Ovary (tissue), 3 donors: Measurements from ENCODE around the gene ITLN2.
"Not testable (repeated sequence)": the region's sequence is repeated elsewhere in the genome, so short reads cannot be mapped to it uniquely, and the experiment has no call there.

ENCODE experiments used
- POLR2A ChIP-seq: fragments of 450-650 bp; IDR thresholded peaks from one replicate; pipeline ENCODE4 v1.6.1; 2017; ENCODE audit warnings: antibody characterized with exemption, mild to moderate bottlenecking, moderate library complexity
- TF ChIP-seq, protein P1 (sequence below), 3 donors: fragments of 450-650 bp in 2 of 3; fragments of 200-600 bp in 1 of 3; IDR thresholded peaks; one replicate each; pipeline versions ENCODE4 v1.5.1 to v1.8.0; 2016 to 2022; ENCODE audit warnings: antibody characterized with exemption in 3 of 3, mild to moderate bottlenecking in 1 of 3
- donor health status: DM: no; HTN: no; CAD: no.

DNA sequence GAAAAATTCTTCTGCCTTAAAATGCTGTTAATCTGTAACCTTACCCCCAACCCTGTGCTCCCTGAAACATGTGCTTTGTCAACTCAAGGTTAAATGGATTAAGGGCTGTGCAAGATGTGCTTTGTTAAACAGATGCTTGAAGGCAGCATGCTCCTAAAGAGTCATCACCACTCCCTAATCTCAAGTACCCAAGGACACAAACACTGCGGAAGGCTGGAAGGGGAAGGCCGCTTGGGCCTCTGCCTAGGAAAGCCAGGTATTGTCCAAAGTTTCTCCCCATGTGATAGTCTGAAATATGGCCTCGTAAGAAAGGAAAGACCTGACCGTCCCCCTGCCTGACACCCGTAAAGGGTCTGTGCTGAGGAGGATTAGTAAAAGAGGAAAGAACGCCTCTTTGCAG, 41.4 kb downstream of the ITLN2 start:
- TF ChIP-seq, protein P1, sequence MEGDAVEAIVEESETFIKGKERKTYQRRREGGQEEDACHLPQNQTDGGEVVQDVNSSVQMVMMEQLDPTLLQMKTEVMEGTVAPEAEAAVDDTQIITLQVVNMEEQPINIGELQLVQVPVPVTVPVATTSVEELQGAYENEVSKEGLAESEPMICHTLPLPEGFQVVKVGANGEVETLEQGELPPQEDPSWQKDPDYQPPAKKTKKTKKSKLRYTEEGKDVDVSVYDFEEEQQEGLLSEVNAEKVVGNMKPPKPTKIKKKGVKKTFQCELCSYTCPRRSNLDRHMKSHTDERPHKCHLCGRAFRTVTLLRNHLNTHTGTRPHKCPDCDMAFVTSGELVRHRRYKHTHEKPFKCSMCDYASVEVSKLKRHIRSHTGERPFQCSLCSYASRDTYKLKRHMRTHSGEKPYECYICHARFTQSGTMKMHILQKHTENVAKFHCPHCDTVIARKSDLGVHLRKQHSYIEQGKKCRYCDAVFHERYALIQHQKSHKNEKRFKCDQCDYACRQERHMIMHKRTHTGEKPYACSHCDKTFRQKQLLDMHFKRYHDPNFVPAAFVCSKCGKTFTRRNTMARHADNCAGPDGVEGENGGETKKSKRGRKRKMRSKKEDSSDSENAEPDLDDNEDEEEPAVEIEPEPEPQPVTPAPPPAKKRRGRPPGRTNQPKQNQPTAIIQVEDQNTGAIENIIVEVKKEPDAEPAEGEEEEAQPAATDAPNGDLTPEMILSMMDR (IDR thresholded peaks at IDR 0.05): not testable (repeated sequence)
- TF ChIP-seq POLR2A: not testable (repeated sequence)
